ENCODE measurements around the gene OR52R1. TPM values are rescaled to one million over a fixed set of nuclear protein-coding genes. Genes with fewer than 3 reads are reported as not detected.

OR52R1 gene
- polyA plus RNA-seq, 3 donors: not detected

DNA sequence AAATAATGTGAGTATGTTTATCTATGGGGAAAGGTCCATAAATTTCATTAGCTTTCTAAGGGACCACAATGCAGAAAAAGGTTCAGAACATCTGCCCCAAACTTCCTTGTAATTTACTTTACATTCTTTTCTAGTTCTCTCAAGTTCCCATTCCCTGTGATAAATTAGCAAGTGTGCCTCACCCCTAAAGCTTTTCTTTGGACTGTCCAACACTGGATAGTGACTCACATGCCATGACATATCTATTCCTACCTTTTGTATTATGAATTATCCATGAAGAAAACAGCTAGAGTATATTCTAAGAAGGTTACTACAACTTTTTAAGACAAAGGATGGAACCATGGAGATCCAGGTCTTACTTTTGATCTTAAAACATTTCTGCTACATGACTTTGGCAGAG lies 36.1 kb downstream of the OR52R1 start:
- Histone ChIP-seq H3K27ac (ENCODE audit: low read depth in 1 of 2, low read length in 2 of 2) (no peak overlapping the region), H3K27me3 (ENCODE audit: control insufficient read depth in 2 of 2, insufficient read depth in 2 of 2, low read length in 2 of 2) (no peaks in the 10 kb centered on the region), H3K4me1 (ENCODE audit: control insufficient read depth in 1 of 2, insufficient read depth in 2 of 2, low read length in 2 of 2) (no peaks in the 10 kb centered on the region), H3K4me3 (replicated peaks in 1 of 3; ENCODE audit: low read depth in 2 of 3, low read length in 3 of 3) (no peak overlapping the region), H3K79me2 (ENCODE audit: insufficient read depth, low read length) (no peaks in the 10 kb centered on the region), H3K36me3 (replicated peaks in 1 of 2; ENCODE audit: control insufficient read depth in 1 of 2, insufficient read depth in 2 of 2, low read length in 2 of 2) (no peaks in the 10 kb centered on the region), H3K4me2 (replicated peaks; ENCODE audit: extremely low read depth, low read length, poor library complexity, severe bottlenecking) (no peak overlapping the region), H4K20me1 (ENCODE audit: insufficient read depth, low read length) (no peaks in the 10 kb centered on the region), H3K9ac (ENCODE audit: insufficient read depth, low read length, poor library complexity, severe bottlenecking) (no peak overlapping the region), H3K9me3 (replicated peaks in 1 of 2; ENCODE audit: control insufficient read depth in 1 of 2, insufficient read depth in 1 of 2, low read length in 2 of 2) (no peaks in the 10 kb centered on the region), H2AFZ (ENCODE audit: insufficient read depth, low read depth, low read length, poor library complexity, severe bottlenecking) (no peak overlapping the region)
- Mint-ChIP-seq H3K9me3 (no peaks in the 10 kb centered on the region), H3K4me1 (no peaks in the 10 kb centered on the region), H3K27me3 (ENCODE audit: low read depth in 3 of 3) (peaks cover 0 to 1% (median 1%) of the 10 kb centered on the region in 3 donors), H3K27ac (no peak overlapping the region), H3K36me3 (no peaks in the 10 kb centered on the region), H3K4me3 (no peak overlapping the region)
- no peak for DNase-seq
- intact Hi-C loops (cut with micrococcal nuclease): no loop called here
- TF ChIP-seq, protein P1, sequence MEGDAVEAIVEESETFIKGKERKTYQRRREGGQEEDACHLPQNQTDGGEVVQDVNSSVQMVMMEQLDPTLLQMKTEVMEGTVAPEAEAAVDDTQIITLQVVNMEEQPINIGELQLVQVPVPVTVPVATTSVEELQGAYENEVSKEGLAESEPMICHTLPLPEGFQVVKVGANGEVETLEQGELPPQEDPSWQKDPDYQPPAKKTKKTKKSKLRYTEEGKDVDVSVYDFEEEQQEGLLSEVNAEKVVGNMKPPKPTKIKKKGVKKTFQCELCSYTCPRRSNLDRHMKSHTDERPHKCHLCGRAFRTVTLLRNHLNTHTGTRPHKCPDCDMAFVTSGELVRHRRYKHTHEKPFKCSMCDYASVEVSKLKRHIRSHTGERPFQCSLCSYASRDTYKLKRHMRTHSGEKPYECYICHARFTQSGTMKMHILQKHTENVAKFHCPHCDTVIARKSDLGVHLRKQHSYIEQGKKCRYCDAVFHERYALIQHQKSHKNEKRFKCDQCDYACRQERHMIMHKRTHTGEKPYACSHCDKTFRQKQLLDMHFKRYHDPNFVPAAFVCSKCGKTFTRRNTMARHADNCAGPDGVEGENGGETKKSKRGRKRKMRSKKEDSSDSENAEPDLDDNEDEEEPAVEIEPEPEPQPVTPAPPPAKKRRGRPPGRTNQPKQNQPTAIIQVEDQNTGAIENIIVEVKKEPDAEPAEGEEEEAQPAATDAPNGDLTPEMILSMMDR (IDR thresholded peaks at IDR 0.05): no peak

DNA sequence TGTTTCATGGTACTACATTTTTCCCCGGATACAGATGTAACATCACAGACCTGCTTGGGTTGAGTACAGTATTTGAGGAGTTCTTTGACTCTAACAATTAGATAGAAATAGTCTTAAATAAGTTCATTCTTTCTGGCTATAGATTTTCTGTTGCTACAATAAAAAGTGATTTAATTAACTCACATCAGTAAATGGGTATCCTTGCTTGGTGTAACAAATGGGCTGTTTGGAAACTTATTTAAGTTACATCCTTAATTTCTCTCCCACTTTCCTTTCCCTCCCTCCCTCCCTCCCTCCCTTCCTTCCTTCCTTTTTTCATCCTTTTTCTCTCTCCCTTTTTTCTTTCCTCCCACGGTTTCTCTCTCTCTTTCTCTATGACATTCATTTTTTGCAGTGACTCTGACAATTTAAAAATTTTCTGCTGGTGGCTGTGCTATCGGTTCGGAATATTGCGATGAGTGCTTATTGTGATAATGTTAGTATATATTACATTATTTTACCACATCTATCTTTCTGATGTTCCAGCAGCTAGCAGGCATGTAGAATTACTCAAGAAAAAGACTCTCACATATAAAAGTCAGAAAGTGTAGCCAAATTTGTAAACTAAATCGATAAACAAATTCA lies 37.6 kb downstream of the OR52R1 start:
- Histone ChIP-seq H3K79me2 (ENCODE audit: insufficient read depth, low read length) (no peaks in the 10 kb centered on the region), H2AFZ (ENCODE audit: insufficient read depth, low read depth, low read length, poor library complexity, severe bottlenecking) (no peak overlapping the region), H4K20me1 (ENCODE audit: insufficient read depth, low read length) (no peaks in the 10 kb centered on the region), H3K9ac (ENCODE audit: insufficient read depth, low read length, poor library complexity, severe bottlenecking) (no peak overlapping the region), H3K27ac (ENCODE audit: low read depth in 1 of 2, low read length in 2 of 2) (no peak overlapping the region), H3K4me2 (replicated peaks; ENCODE audit: extremely low read depth, low read length, poor library complexity, severe bottlenecking) (no peak overlapping the region), H3K9me3 (replicated peaks in 1 of 2; ENCODE audit: control insufficient read depth in 1 of 2, insufficient read depth in 1 of 2, low read length in 2 of 2) (no peaks in the 10 kb centered on the region), H3K4me3 (replicated peaks in 1 of 3; ENCODE audit: low read depth in 2 of 3, low read length in 3 of 3) (no peak overlapping the region), H3K36me3 (replicated peaks in 1 of 2; ENCODE audit: control insufficient read depth in 1 of 2, insufficient read depth in 2 of 2, low read length in 2 of 2) (no peaks in the 10 kb centered on the region), H3K4me1 (ENCODE audit: control insufficient read depth in 1 of 2, insufficient read depth in 2 of 2, low read length in 2 of 2) (no peaks in the 10 kb centered on the region), H3K27me3 (ENCODE audit: control insufficient read depth in 2 of 2, insufficient read depth in 2 of 2, low read length in 2 of 2) (no peaks in the 10 kb centered on the region)
- DNase-seq: no peak
- intact Hi-C loops (cut with micrococcal nuclease): no loop called here
- H3K4me3 Mint-ChIP-seq: no peak overlapping the region
- no peaks in the 10 kb centered on the region for H3K36me3 Mint-ChIP-seq
- peaks cover 0 to 1% (median 1%) of the 10 kb centered on the region in 3 donors for H3K27me3 Mint-ChIP-seq (ENCODE audit: low read depth in 3 of 3)
- H3K4me1 Mint-ChIP-seq: no peaks in the 10 kb centered on the region
- WGBS (ENCODE audit: insufficient coverage): no CpG with 5 or more reads among the region's 6 CpGs
- H3K27ac Mint-ChIP-seq: no peak overlapping the region
- TF ChIP-seq, protein P1 (IDR thresholded peaks at IDR 0.05): no peak
- no peaks in the 10 kb centered on the region for H3K9me3 Mint-ChIP-seq

Data from CD14-positive monocyte (primary cell).